GM19240 (cell line): ENCODE data around the gene MEF2C.

Source experiments
- DNase-seq: peaks from one replicate; pipeline ENCODE4 v3.0.0; 2011; ENCODE audit warnings: low spot score; ENCODE audit not compliant: insufficient read length

Gene MEF2C

GRCh38 chr5:88722546-88723073 is 160.4 kb downstream of the MEF2C start:
- DNase-seq = no peak

GRCh38 chr5:88719434-88719833 is 163.6 kb downstream of the MEF2C start:
- DNase-seq = no peak

- DNase-seq = no peak
These were observed 164.2 kb downstream of the MEF2C start for GRCh38 chr5:88718736-88719135.

- DNase-seq = no peak
These were observed 166.9 kb downstream of the MEF2C start for GRCh38 chr5:88716101-88716500.

GRCh38 chr5:88715503-88715902 is 167.5 kb downstream of the MEF2C start:
- DNase-seq = no peak

GRCh38 chr5:88713818-88714217 is 169.2 kb downstream of the MEF2C start:
- no peak for DNase-seq

GRCh38 chr5:88708682-88709398 is 174.1 kb downstream of the MEF2C start:
- DNase-seq = no peak

GRCh38 chr5:88708021-88708420 is 175.0 kb downstream of the MEF2C start:
- DNase-seq = no peak

- no peak for DNase-seq
These were observed 175.6 kb downstream of the MEF2C start for GRCh38 chr5:88707216-88707965.

- DNase-seq = no peak
These were observed 180.7 kb downstream of the MEF2C start for GRCh38 chr5:88702332-88702731.

GRCh38 chr5:88700121-88700520 is 182.9 kb downstream of the MEF2C start:
- no peak for DNase-seq

GRCh38 chr5:88698290-88698689 is 184.7 kb downstream of the MEF2C start:
- no peak for DNase-seq

- no peak for DNase-seq
These were observed 186.5 kb downstream of the MEF2C start for GRCh38 chr5:88696466-88696865.

GRCh38 chr5:88695931-88696330 is 187.1 kb downstream of the MEF2C start:
- DNase-seq = no peak

GRCh38 chr5:88695232-88695631 is 187.8 kb downstream of the MEF2C start:
- no peak for DNase-seq

- no peak for DNase-seq
These were observed 188.8 kb downstream of the MEF2C start for GRCh38 chr5:88694023-88694679.

GRCh38 chr5:88693071-88693932 is 189.7 kb downstream of the MEF2C start:
- DNase-seq = no peak

- no peak for DNase-seq
These were observed 190.8 kb downstream of the MEF2C start for GRCh38 chr5:88691945-88692868.

GRCh38 chr5:88691230-88691582 is 191.8 kb downstream of the MEF2C start:
- DNase-seq = no peak
